K562 (cell line): ENCODE data around the gene DHX38.

Experiments used
- CBX5 ChIP-seq: IDR thresholded peaks from 2 replicates; pipeline ENCODE4 v1.6.1; 2014; ENCODE audit warnings: low read depth, borderline replicate concordance
- RAD21 ChIP-seq, 2 experiments: fragments of 250-450 bp in 1 of 2; fragments of 450-650 bp in 1 of 2; sonication (Bioruptor Pico) in 1 of 2; formaldehyde crosslinking in 1 of 2; IDR thresholded peaks in 1 of 2; conservative IDR thresholded peaks in 1 of 2; 2 replicates each; pipeline versions ENCODE4 v1.4.0 to v1.8.0; 2020 to 2022; ENCODE audit warnings: mild to moderate bottlenecking in 2 of 2, moderate library complexity in 1 of 2
- TF ChIP-seq, protein P1 (sequence below), 3 experiments: IDR thresholded peaks in 2 of 3; conservative IDR thresholded peaks in 1 of 3; 2 replicates each; pipeline ENCODE4 v1.5.1; 2011 to 2012; ENCODE audit warnings: low read length in 3 of 3, mild to moderate bottlenecking in 3 of 3, control low read depth in 2 of 3, improper control_type of control experiment in 1 of 3, inconsistent platforms in 1 of 3, low read depth in 1 of 3, mixed read lengths in 1 of 3, moderate library complexity in 1 of 3; ENCODE audit not compliant: insufficient read depth in 2 of 3

DNA sequence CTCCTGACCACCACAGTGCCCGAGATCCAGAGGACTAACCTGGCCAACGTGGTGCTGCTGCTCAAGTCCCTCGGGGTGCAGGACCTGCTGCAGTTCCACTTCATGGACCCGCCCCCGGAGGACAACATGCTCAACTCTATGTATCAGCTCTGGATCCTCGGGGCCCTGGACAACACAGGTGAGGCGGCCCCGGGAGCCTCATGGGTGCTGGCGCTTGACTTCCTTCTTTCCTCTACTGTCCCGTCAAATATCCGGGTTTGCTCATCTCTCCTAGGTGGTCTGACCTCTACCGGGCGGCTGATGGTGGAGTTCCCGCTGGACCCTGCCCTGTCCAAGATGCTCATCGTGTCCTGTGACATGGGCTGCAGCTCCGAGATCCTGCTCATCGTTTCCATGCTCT is 13.7 kb downstream of the DHX38 start:
- TF ChIP-seq CBX5 (no peak), RAD21 (CRISPR knock-in tag; conservative IDR thresholded peaks at IDR 0.05 in 1 of 2, IDR thresholded peaks at IDR 0.05 in 1 of 2) (no peak)
- TF ChIP-seq, protein P1, sequence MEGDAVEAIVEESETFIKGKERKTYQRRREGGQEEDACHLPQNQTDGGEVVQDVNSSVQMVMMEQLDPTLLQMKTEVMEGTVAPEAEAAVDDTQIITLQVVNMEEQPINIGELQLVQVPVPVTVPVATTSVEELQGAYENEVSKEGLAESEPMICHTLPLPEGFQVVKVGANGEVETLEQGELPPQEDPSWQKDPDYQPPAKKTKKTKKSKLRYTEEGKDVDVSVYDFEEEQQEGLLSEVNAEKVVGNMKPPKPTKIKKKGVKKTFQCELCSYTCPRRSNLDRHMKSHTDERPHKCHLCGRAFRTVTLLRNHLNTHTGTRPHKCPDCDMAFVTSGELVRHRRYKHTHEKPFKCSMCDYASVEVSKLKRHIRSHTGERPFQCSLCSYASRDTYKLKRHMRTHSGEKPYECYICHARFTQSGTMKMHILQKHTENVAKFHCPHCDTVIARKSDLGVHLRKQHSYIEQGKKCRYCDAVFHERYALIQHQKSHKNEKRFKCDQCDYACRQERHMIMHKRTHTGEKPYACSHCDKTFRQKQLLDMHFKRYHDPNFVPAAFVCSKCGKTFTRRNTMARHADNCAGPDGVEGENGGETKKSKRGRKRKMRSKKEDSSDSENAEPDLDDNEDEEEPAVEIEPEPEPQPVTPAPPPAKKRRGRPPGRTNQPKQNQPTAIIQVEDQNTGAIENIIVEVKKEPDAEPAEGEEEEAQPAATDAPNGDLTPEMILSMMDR (IDR thresholded peaks at IDR 0.05 in 2 of 3, conservative IDR thresholded peaks at IDR 0.05 in 1 of 3; ENCODE audit: insufficient read depth in 2 of 3, low read depth in 1 of 3, low read length in 3 of 3), result no peak
